HepG2 (cell line): ENCODE results near the gene SLX4. TPM values are rescaled to one million over a fixed set of nuclear protein-coding genes. Genes with fewer than 3 reads are reported as not detected.

Source experiments
- ETV5 ChIP-seq: IDR thresholded peaks from 2 replicates; pipeline ENCODE4 v1.6.1; 2018; ENCODE audit warnings: missing biosample characterization, missing genetic modification reagents, inconsistent platforms, borderline replicate concordance
- FOSL2 ChIP-seq: sonication (generic); formaldehyde crosslinking; IDR thresholded peaks from 2 replicates; pipeline ENCODE4 v1.4.0; 2020; ENCODE audit warnings: missing genetic modification reagents
- FOXA1 ChIP-seq, 2 experiments: fragments of 450-650 bp in 1 of 2; sonication (generic) in 1 of 2; formaldehyde crosslinking in 1 of 2; IDR thresholded peaks; 2 replicates each; pipeline versions ENCODE4 v1.4.0 to v1.6.1; 2016 to 2020; ENCODE audit warnings: missing genetic modification reagents in 1 of 2
- KLF13 ChIP-seq: sonication (generic); formaldehyde crosslinking; IDR thresholded peaks from 2 replicates; pipeline ENCODE4 v1.4.0; 2020; ENCODE audit warnings: mild to moderate bottlenecking, missing genetic modification reagents
- NR0B2 ChIP-seq: sonication (generic); formaldehyde crosslinking; IDR thresholded peaks from 2 replicates; pipeline ENCODE4 v1.4.0; 2020; ENCODE audit warnings: mild to moderate bottlenecking, missing genetic modification reagents
- NR2C2 ChIP-seq: sonication (generic); formaldehyde crosslinking; IDR thresholded peaks from 2 replicates; pipeline ENCODE4 v1.4.0; 2020; ENCODE audit warnings: missing genetic modification reagents, mild to moderate bottlenecking, moderate library complexity, borderline replicate concordance
- RERE ChIP-seq: IDR thresholded peaks from 2 replicates; pipeline ENCODE4 v1.6.1; 2016; ENCODE audit warnings: low read depth, missing genetic modification reagents, missing compliant biosample characterization
- RFXAP ChIP-seq: sonication (generic); formaldehyde crosslinking; IDR thresholded peaks from 2 replicates; pipeline ENCODE4 v1.4.0; 2020; ENCODE audit warnings: missing genetic modification reagents, borderline replicate concordance
- U2AF2 ChIP-seq: fragments of 200-400 bp; formaldehyde crosslinking; IDR thresholded peaks from 2 replicates; pipeline ENCODE4 v1.6.1; 2017; ENCODE audit warnings: low read depth, mild to moderate bottlenecking, low read length
- ZBTB40 ChIP-seq, 2 experiments: fragments of 450-650 bp in 1 of 2; sonication (generic) in 1 of 2; formaldehyde crosslinking in 1 of 2; IDR thresholded peaks; 2 replicates each; pipeline versions ENCODE4 v1.6.1 to v1.8.0; 2016 to 2022; ENCODE audit warnings: antibody characterized with exemption in 1 of 2, mild to moderate bottlenecking in 1 of 2, missing genetic modification reagents in 1 of 2
- ZMYM2 ChIP-seq: sonication (generic); formaldehyde crosslinking; IDR thresholded peaks from 2 replicates; pipeline ENCODE4 v1.8.0; 2022; ENCODE audit warnings: mild to moderate bottlenecking, missing genetic modification reagents
- polyA plus RNA-seq, 8 experiments: library from polyadenylated mRNA; depleted of rRNA in 3 of 8; stranded (reverse) in 7 of 8; unstranded in 1 of 8; fragments of >200 nt; fragmentation: Illumina TruSeq in 4 of 8; extraction: Trizol in 4 of 8; gene quantifications; 2 replicates each; pipeline versions ENCODE4 v1.2.1 to v1.2.3, GENCODE V29; 2011 to 2016; ENCODE audit warnings: low read depth in 4 of 8, missing spikeins in 1 of 8, mixed read lengths in 1 of 8; ENCODE audit not compliant: insufficient read depth in 1 of 8
- total RNA-seq, 5 experiments: library from RNA; depleted of rRNA; stranded (reverse); fragments of >200 nt; fragmentation: Illumina TruSeq; extraction: Trizol; gene quantifications; 2 replicates each; pipeline ENCODE4 v1.2.3, GENCODE V29; 2016; ENCODE audit warnings: low read depth in 1 of 5

SLX4 gene
- total and polyA plus RNA-seq, 2 of the 13 experiments (the other 11 are each of a cell fraction or from before 2014, with no cell fraction given): 1.1 to 3.6 TPM

GRCh38 chr16:3611146-3611975 is at the start of gene SLX4 (continued):
- TF ChIP-seq ZBTB40 (IDR thresholded peaks at IDR 0.05) (no peak), ZBTB40 (CRISPR knock-in tag; IDR thresholded peaks at IDR 0.05) (no peak), NR0B2 (CRISPR knock-in tag) (no peak), RERE (CRISPR knock-in tag) (no peak), U2AF2 (no peak), KLF13 (0 out of 2 replicates have a peak, but pooled peaks have one; percentile 33), ETV5 (peak; percentile 75; the same call in 1 of the 2 replicates), ZMYM2 (CRISPR knock-in tag) (no peak), FOXA1 (IDR thresholded peaks at IDR 0.05) (no peak), FOXA1 (CRISPR knock-in tag; IDR thresholded peaks at IDR 0.05) (no peak), RFXAP (no peak), NR2C2 (CRISPR knock-in tag) (no peak), FOSL2 (CRISPR knock-in tag) (no peak)
